Pancreas (tissue), 10 donors: ENCODE measurements around the gene DBN1. TPM values are rescaled to one million over a fixed set of nuclear protein-coding genes. Genes with fewer than 3 reads are reported as not detected.

ENCODE experiments used
- ATAC-seq, 4 donors: fragments of 200-7000 bp; cut with Tn5 transposase; one replicate each; pipeline versions ENCODE4 v1.8.0 to v1.9.1; 2020; ENCODE audit warnings: mild to moderate bottlenecking in 4 of 4, moderate library complexity in 4 of 4
- DNase-seq, 6 donors: peaks; one replicate each; pipeline ENCODE4 v3.0.0-alpha.2; 2020
- FAIRE-seq: peaks from 2 replicates; lab custom pipeline; 2012; peaks lifted over from hg19 to GRCh38; lab: Jason Lieb, UNC
- H3K27ac ChIP-seq, 4 donors: fragments of 200-600 bp; sonication (generic); 1 replicate in 3 of 4; 2 replicates in 1 of 4; pipeline versions ENCODE4 v1.5.0 to v1.8.0; 2020
- H3K27me3 ChIP-seq, 4 donors: fragments of 200-600 bp; one replicate each; pipeline ENCODE4 v1.8.0; 2021
- H3K36me3 ChIP-seq, 3 donors: fragments of 200-600 bp; sonication (generic) in 1 of 3; one replicate each; pipeline versions ENCODE4 v1.5.0 to v1.8.0; 2020 to 2021
- H3K4me1 ChIP-seq, 3 donors: fragments of 200-600 bp; one replicate each; pipeline ENCODE4 v1.8.0; 2021
- H3K4me3 ChIP-seq, 4 donors: fragments of 200-600 bp; sonication (generic) in 2 of 4; one replicate each; pipeline versions ENCODE4 v1.5.0 to v1.8.0; 2020 to 2021
- H3K9me3 ChIP-seq, 4 donors: fragments of 200-600 bp; one replicate each; pipeline ENCODE4 v1.8.0; 2021
- CTCF ChIP-seq, 4 donors: fragments of 200-600 bp; sonication (generic) in 3 of 4; IDR thresholded peaks; one replicate each; pipeline versions ENCODE4 v1.5.0 to v1.8.0; 2021; ENCODE audit warnings: antibody characterized with exemption in 4 of 4
- whole genome bisulfite sequencing, 2 donors: extraction: QIAGEN DNeasy Blood & Tissue Kit; methylation state at CpG; one replicate each; pipeline ENCODE4 v1.1.7; 2013; 5-methylcytosine and 5-hydroxymethylcytosine counted together
- intact Hi-C, 3 donors: fragments of 100-400 bp; cut with DNase I; formaldehyde crosslinking; loops; one replicate each; pipeline versions ENCODE4 v1.11.1 to v1.14.2; 2022
- polyA plus RNA-seq, 2 donors: library from polyadenylated mRNA; stranded (reverse); fragments of 200-250 nt; gene quantifications; one replicate each; pipeline ENCODE4 v1.2.3, GENCODE V29; 2013
- total RNA-seq, 6 donors: library from RNA; stranded (reverse); fragmentation: NEBNext Ultra II Directional in 4 of 6; extraction: Animal tissue kit (Norgen Biotek cat#: 25700) in 4 of 6; gene quantifications; one replicate each; pipeline versions ENCODE4 v1.2.1 to v1.2.4, GENCODE V29; 2021 to 2023
- donor health status: healthy with polysubstance abuse.
- donor health status: DM: no; HTN: no; CAD: no; lungs with moderate emphysema.
- donor health status: DM: no; HTN: no; CAD: no.
- donor health status: control.
- donor health status: control.
- donor health status: Bipolar disorder and iron deficiency.
- donor health status: DM: yes; HTN: yes; CAD: no.
- donor health status: DM: no; HTN: no; CAD: no.
- donor health status: DM: no; HTN: no; CAD: no.
- donor health status: DM: yes; HTN: yes; CAD: no.

DBN1 gene
- total and polyA plus RNA-seq, 8 donors: 10.2 to 38.2 (median 17.0) TPM

GRCh38 chr5:177484902-177485549 lies 11.6 kb upstream of the DBN1 start:
- no peaks in the 10 kb centered on the region for H3K36me3 ChIP-seq
- no peak for TF ChIP-seq CTCF (IDR thresholded peaks at IDR 0.05)
- peak in 1 of 6 donors; percentile 55 for DNase-seq
- WGBS, 2 donors: 80 to 82% methylated on average over 13 of the region's 13 CpGs
- no peak for ATAC-seq
- H3K4me1 ChIP-seq: no peaks in the 10 kb centered on the region
- no peak for FAIRE-seq
- H3K27ac ChIP-seq: no peak overlapping the region
- H3K9me3 ChIP-seq: no peaks in the 10 kb centered on the region
- no peak overlapping the region for H3K4me3 ChIP-seq
- no peaks in the 10 kb centered on the region for H3K27me3 ChIP-seq
- intact Hi-C loops: no loop called here

- DNase-seq: peak in 1 of 6 donors; percentile 44
- intact Hi-C loops: no loop called here
- H3K4me3 ChIP-seq: no peak overlapping the region
These were observed 10.8 kb upstream of the DBN1 start for GRCh38 chr5:177483994-177484901.

GRCh38 chr5:177483042-177483441 lies 9.6 kb upstream of the DBN1 start:
- FAIRE-seq (no peak), DNase-seq (peak in 1 of 6 donors; percentile 35), ATAC-seq (no peak)
- Histone ChIP-seq H3K9me3 (no peaks in the 10 kb centered on the region), H3K36me3 (no peaks in the 10 kb centered on the region), H3K27me3 (no peaks in the 10 kb centered on the region), H3K4me1 (peaks cover 0 to 3% (median 0%) of the 10 kb centered on the region in 3 donors), H3K4me3 (no peak overlapping the region), H3K27ac (no peak overlapping the region)
- WGBS, 2 donors: 92 to 96% methylated on average over 9 of the region's 9 CpGs
- TF ChIP-seq CTCF (IDR thresholded peaks at IDR 0.05): no peak
- intact Hi-C loops: no loop called here

More at GRCh38 chr5:177483994-177484901, 10.8 kb upstream of the DBN1 start:
- TF ChIP-seq CTCF (IDR thresholded peaks at IDR 0.05): no peak
- H3K4me1 ChIP-seq: peaks cover 0 to 3% (median 0%) of the 10 kb centered on the region in 3 donors
- WGBS, 2 donors: 86 to 90% methylated on average over 22 of the region's 22 CpGs
- H3K9me3 ChIP-seq: no peaks in the 10 kb centered on the region
- H3K27ac ChIP-seq: no peak overlapping the region
- FAIRE-seq (no peak), ATAC-seq (no peak)
- no peaks in the 10 kb centered on the region for H3K27me3 ChIP-seq
- no peaks in the 10 kb centered on the region for H3K36me3 ChIP-seq

GRCh38 chr5:177482359-177482795 lies 8.9 kb upstream of the DBN1 start:
- ATAC-seq (no peak), FAIRE-seq (no peak), DNase-seq (peak in 1 of 6 donors; percentile 35)
- Histone ChIP-seq H3K4me1 (peaks cover 0 to 3% (median 0%) of the 10 kb centered on the region in 3 donors), H3K27me3 (no peaks in the 10 kb centered on the region), H3K9me3 (no peaks in the 10 kb centered on the region), H3K27ac (no peak overlapping the region), H3K4me3 (no peak overlapping the region), H3K36me3 (no peaks in the 10 kb centered on the region)
- intact Hi-C loops: no loop called here
- 94 to 96% methylated on average over 10 of the region's 10 CpGs for WGBS, 2 donors
- no peak for TF ChIP-seq CTCF (IDR thresholded peaks at IDR 0.05)
